KMS-11 (cell line): ENCODE results near the gene SETD4.

Source experiments
- H2AFZ ChIP-seq: fragments of 200-600 bp; sonication (generic); 2 replicates; pipeline ENCODE4 v1.6.1; 2016; ENCODE audit warnings: antibody characterized with exemption, mixed run types, low read depth
- H3K27ac ChIP-seq: fragments of 200-600 bp; sonication (generic); 2 replicates; pipeline ENCODE4 v1.6.1; 2016; ENCODE audit warnings: mild to moderate bottlenecking, mixed run types
- H3K27me3 ChIP-seq: fragments of 200-600 bp; sonication (generic); 2 replicates; pipeline ENCODE4 v1.6.1; 2017; ENCODE audit warnings: mild to moderate bottlenecking, low read depth, mixed run types, moderate library complexity; ENCODE audit not compliant: insufficient read depth
- H3K36me3 ChIP-seq: fragments of 200-600 bp; sonication (generic); 2 replicates; pipeline ENCODE4 v1.6.1; 2017; ENCODE audit warnings: mild to moderate bottlenecking, mixed run types; ENCODE audit not compliant: insufficient read depth
- H3K4me1 ChIP-seq: fragments of 200-600 bp; sonication (generic); 2 replicates; pipeline ENCODE4 v1.6.1; 2016; ENCODE audit warnings: mild to moderate bottlenecking, low read depth, mixed run types; ENCODE audit not compliant: poor library complexity, severe bottlenecking
- H3K4me2 ChIP-seq: fragments of 200-600 bp; sonication (generic); 2 replicates; pipeline ENCODE4 v1.7.0; 2016; ENCODE audit warnings: mild to moderate bottlenecking, mixed run types
- H3K4me3 ChIP-seq: fragments of 200-600 bp; sonication (generic); IDR thresholded peaks from 2 replicates; pipeline ENCODE4 v1.6.1; 2017; ENCODE audit warnings: low read depth, low read length, mixed read lengths; ENCODE audit not compliant: insufficient read depth
- H3K79me2 ChIP-seq: fragments of 200-600 bp; sonication (generic); 2 replicates; pipeline ENCODE4 v1.6.1; 2016; ENCODE audit warnings: low read depth, mixed run types; ENCODE audit not compliant: insufficient read depth
- H3K9ac ChIP-seq: fragments of 200-600 bp; sonication (generic); 2 replicates; pipeline ENCODE4 v1.6.1; 2016; ENCODE audit warnings: mild to moderate bottlenecking, mixed run types
- H4K20me1 ChIP-seq: fragments of 200-600 bp; sonication (generic); 2 replicates; pipeline ENCODE4 v1.6.1; 2016; ENCODE audit warnings: mild to moderate bottlenecking, mixed run types; ENCODE audit not compliant: insufficient read depth
- CTCF ChIP-seq: fragments of 200-600 bp; sonication (generic); conservative IDR thresholded peaks from 2 replicates; pipeline ENCODE4 v1.6.1; 2017; ENCODE audit warnings: low read depth, mild to moderate bottlenecking, antibody characterized with exemption, low read length, moderate library complexity, mixed read lengths

SETD4 gene

GRCh38 chr21:36097427-36098181, 37.3 kb upstream of the SETD4 start:
- H3K9ac ChIP-seq: no peak overlapping the region
- no peak overlapping the region for H2AFZ ChIP-seq
- no peaks in the 10 kb centered on the region for H4K20me1 ChIP-seq
- no peaks in the 10 kb centered on the region for H3K27me3 ChIP-seq
- no peaks in the 10 kb centered on the region for H3K36me3 ChIP-seq
- H3K4me3 ChIP-seq: no peak overlapping the region
- no peak overlapping the region for H3K27ac ChIP-seq
- no peaks in the 10 kb centered on the region for H3K79me2 ChIP-seq
- H3K4me1 ChIP-seq: peaks cover 19% of the 10 kb centered on the region
- H3K4me2 ChIP-seq: no peak overlapping the region
- no peak for TF ChIP-seq CTCF

GRCh38 chr21:36096398-36097290, 36.3 kb upstream of the SETD4 start:
- Histone ChIP-seq H2AFZ (no peak overlapping the region), H3K4me2 (no peak overlapping the region), H3K4me3 (no peak overlapping the region), H3K79me2 (no peaks in the 10 kb centered on the region), H3K9ac (no peak overlapping the region), H4K20me1 (no peaks in the 10 kb centered on the region), H3K27me3 (no peaks in the 10 kb centered on the region), H3K4me1 (peaks cover 10% of the 10 kb centered on the region), H3K27ac (no peak overlapping the region), H3K36me3 (no peaks in the 10 kb centered on the region)
- TF ChIP-seq CTCF: no peak

GRCh38 chr21:36093512-36093911, 33.2 kb upstream of the SETD4 start:
- H3K9ac ChIP-seq: no peak overlapping the region
- no peaks in the 10 kb centered on the region for H3K27me3 ChIP-seq
- no peak overlapping the region for H3K4me2 ChIP-seq
- no peak overlapping the region for H3K27ac ChIP-seq
- H3K36me3 ChIP-seq: no peaks in the 10 kb centered on the region
- no peaks in the 10 kb centered on the region for H3K79me2 ChIP-seq
- H3K4me3 ChIP-seq: no peak overlapping the region
- H3K4me1 ChIP-seq: no peaks in the 10 kb centered on the region
- no peaks in the 10 kb centered on the region for H4K20me1 ChIP-seq
- no peak overlapping the region for H2AFZ ChIP-seq
- no peak for TF ChIP-seq CTCF

GRCh38 chr21:36092681-36093080, 32.4 kb upstream of the SETD4 start:
- Histone ChIP-seq H3K4me3 (no peak overlapping the region), H3K4me1 (no peaks in the 10 kb centered on the region), H3K79me2 (no peaks in the 10 kb centered on the region), H3K27me3 (no peaks in the 10 kb centered on the region), H3K9ac (no peak overlapping the region), H3K36me3 (no peaks in the 10 kb centered on the region), H3K4me2 (no peak overlapping the region), H4K20me1 (no peaks in the 10 kb centered on the region), H2AFZ (no peak overlapping the region), H3K27ac (no peak overlapping the region)
- no peak for TF ChIP-seq CTCF
